ENCODE results near the gene DCLK1. TPM values are rescaled to one million over a fixed set of nuclear protein-coding genes. Genes with fewer than 3 reads are reported as not detected.

DCLK1 gene
- total RNA-seq, 1 donor from 2014 or later, result 3.9 TPM

DNA sequence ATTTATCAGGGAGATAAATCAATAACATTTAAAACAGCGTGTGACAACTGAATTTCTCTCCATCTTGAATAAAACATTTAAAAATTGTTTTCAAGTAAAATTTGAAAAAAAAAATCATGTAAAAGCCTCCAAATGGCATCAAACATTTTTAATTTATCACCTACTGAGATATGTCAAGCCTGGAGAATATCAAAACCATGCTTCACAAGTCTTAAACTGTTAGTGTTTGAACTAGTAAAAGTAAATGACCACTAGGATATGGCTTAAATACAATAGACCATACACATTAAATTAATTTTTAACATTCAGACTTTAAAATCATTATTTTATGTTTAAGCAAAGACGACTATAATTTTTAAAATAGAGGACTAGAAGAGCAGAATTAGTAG, 281.9 kb downstream of the DCLK1 start:
- TF ChIP-seq CTCF (IDR thresholded peaks at IDR 0.05; ENCODE audit: unreplicated experiment), result no peak
- no peak overlapping the region for H3K27ac Mint-ChIP-seq
- H3K4me3 Mint-ChIP-seq (ENCODE audit: low read depth), result no peak overlapping the region
- H3K4me1 Mint-ChIP-seq (ENCODE audit: low read depth), result no peaks in the 10 kb centered on the region
- H3K27me3 Mint-ChIP-seq, result peaks cover 7% of the 10 kb centered on the region
- H3K9me3 Mint-ChIP-seq (ENCODE audit: low read depth), result no peaks in the 10 kb centered on the region
- no peaks in the 10 kb centered on the region for H3K36me3 Mint-ChIP-seq (ENCODE audit: insufficient read depth)
- DNase-seq (ENCODE audit: low spot score, unreplicated experiment), result no peak

DNA sequence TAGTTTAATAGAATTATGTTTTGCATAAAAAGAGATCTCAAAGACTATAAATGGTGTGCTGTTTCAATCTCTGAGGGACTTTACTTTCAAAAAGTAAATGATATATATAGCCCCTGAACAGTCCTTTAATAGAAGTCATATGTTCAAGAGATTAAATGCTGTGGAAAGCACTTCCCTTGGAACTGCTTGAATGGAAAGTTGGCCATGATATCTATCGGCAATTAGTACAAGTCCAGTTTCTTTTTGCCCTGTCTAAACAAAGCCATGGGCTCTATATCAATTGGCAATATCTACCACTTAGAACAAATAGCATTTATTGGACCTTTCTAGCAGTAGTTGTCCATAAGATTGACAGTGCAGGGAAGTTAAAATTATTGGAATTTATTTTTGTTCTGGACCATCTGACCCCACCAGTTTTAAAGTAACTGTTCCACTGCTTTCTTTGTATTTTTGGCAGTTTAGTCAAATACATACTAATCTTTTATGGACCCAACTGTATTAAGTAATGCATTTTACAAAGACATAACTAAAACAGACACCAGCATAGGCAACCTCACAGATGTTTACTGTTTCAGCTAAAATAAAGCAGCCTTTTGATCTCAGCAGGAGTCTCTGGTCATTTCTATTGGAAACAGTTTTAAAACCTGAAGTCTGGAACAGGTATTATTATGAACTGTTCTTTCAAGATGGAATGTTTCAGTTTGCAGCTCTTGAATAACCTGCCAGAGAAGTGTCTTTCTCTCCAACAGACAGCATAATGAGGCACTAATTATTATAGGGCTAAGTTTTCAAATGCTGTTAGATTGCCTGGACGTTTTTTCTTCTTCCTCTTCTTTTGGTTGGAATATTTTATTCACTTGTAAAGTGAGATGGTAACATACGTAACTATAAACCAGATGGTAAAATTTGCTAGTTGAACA, 282.6 kb downstream of the DCLK1 start:
- H3K4me3 Mint-ChIP-seq (ENCODE audit: low read depth), result no peak overlapping the region
- TF ChIP-seq CTCF (IDR thresholded peaks at IDR 0.05; ENCODE audit: unreplicated experiment), result no peak
- no peak overlapping the region for H3K27ac Mint-ChIP-seq
- no peaks in the 10 kb centered on the region for H3K9me3 Mint-ChIP-seq (ENCODE audit: low read depth)
- peaks cover 1% of the 10 kb centered on the region for H3K27me3 Mint-ChIP-seq
- no peak for DNase-seq (ENCODE audit: low spot score, unreplicated experiment)
- H3K4me1 Mint-ChIP-seq (ENCODE audit: low read depth), result no peaks in the 10 kb centered on the region
- no peaks in the 10 kb centered on the region for H3K36me3 Mint-ChIP-seq (ENCODE audit: insufficient read depth)

DNA sequence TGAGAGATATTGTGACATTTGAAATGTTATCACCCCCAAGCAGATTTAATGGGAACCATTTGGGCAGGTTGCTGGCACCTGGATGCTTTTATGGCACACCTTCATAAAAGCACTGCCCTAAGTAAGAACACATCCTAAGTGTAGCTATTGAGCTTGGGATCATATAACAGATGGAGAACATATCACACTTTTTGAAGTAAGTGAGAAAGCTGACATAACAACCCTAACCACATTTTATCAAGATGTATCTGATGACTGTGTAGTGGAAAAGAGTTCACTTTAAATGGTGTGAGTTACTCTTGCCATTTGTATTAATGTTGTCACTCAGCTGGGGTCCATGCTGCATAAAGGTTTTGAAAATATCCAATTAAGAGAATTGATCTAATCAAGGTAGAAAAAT, 287.9 kb downstream of the DCLK1 start:
- H3K4me3 Mint-ChIP-seq (ENCODE audit: low read depth), result no peak overlapping the region
- H3K9me3 Mint-ChIP-seq (ENCODE audit: low read depth), result no peaks in the 10 kb centered on the region
- H3K4me1 Mint-ChIP-seq (ENCODE audit: low read depth), result no peaks in the 10 kb centered on the region
- H3K27me3 Mint-ChIP-seq, result peaks cover 3% of the 10 kb centered on the region
- no peak overlapping the region for H3K27ac Mint-ChIP-seq
- TF ChIP-seq CTCF (IDR thresholded peaks at IDR 0.05; ENCODE audit: unreplicated experiment), result no peak
- no peak for DNase-seq (ENCODE audit: low spot score, unreplicated experiment)
- H3K36me3 Mint-ChIP-seq (ENCODE audit: insufficient read depth), result no peaks in the 10 kb centered on the region

DNA sequence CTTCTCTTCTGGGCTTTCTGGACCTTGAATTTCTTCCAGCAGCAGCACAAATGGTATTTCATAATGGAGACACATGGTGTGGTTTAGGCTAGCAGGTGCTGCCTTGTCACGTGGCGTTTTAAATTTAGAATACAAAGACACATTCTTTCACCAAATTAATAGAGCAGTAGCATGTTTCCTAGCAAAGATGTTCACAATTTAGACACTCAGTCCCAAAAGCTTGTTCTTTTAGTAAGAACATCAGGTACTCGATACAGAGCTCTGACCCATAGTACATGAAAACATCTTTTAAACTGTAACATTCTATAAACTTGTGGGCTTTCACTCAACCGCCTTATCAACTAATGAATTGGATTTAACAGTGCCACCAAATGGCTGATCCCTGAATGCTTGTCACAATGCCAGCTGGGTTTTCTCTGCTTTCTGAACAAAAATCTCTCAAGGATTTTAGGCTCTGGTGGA, 290.1 kb downstream of the DCLK1 start:
- Mint-ChIP-seq H3K9me3 (ENCODE audit: low read depth) (no peaks in the 10 kb centered on the region), H3K36me3 (ENCODE audit: insufficient read depth) (no peaks in the 10 kb centered on the region), H3K4me3 (ENCODE audit: low read depth) (no peak overlapping the region), H3K27ac (no peak overlapping the region), H3K4me1 (ENCODE audit: low read depth) (no peaks in the 10 kb centered on the region), H3K27me3 (peaks cover 3% of the 10 kb centered on the region)
- no peak for DNase-seq (ENCODE audit: low spot score, unreplicated experiment)
- TF ChIP-seq CTCF (IDR thresholded peaks at IDR 0.05; ENCODE audit: unreplicated experiment), result no peak

DNA sequence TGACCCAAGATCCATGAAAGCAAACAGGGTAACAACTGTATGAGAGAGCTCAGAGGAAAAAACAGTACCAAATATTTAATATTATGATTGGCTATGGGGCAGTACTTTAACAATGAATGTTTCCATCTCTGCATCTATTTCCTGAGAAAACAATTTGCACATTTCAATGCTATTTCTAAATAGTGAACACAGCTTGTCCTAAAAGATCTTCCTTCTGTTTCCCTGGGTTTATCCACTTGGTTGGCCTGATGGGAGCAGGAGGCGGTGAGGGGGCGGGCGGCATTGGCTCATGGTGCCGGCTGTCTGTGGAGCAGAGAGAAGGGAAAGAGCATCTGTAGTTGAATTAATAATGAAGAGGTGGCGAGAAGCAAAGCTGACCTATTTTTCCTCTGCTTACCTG, 291.4 kb downstream of the DCLK1 start:
- no peaks in the 10 kb centered on the region for H3K36me3 Mint-ChIP-seq (ENCODE audit: insufficient read depth)
- no peak overlapping the region for H3K4me3 Mint-ChIP-seq (ENCODE audit: low read depth)
- DNase-seq (ENCODE audit: low spot score, unreplicated experiment), result no peak
- no peak for TF ChIP-seq CTCF (IDR thresholded peaks at IDR 0.05; ENCODE audit: unreplicated experiment)
- peaks cover 7% of the 10 kb centered on the region for H3K27me3 Mint-ChIP-seq
- H3K27ac Mint-ChIP-seq, result no peak overlapping the region
- no peaks in the 10 kb centered on the region for H3K9me3 Mint-ChIP-seq (ENCODE audit: low read depth)
- H3K4me1 Mint-ChIP-seq (ENCODE audit: low read depth), result no peaks in the 10 kb centered on the region
